Measurements from ENCODE around the gene KHDC3L.

- TF ChIP-seq CTCF (optimal IDR thresholded peaks at IDR 0.05 in 1 of 3, IDR thresholded peaks at IDR 0.05 in 1 of 3, conservative IDR thresholded peaks at IDR 0.05 in 1 of 3; ENCODE audit: extremely low read depth in 1 of 3, insufficient read depth in 2 of 3, low read length in 3 of 3) (no peak), EZH2 (IDR thresholded peaks at IDR 0.05; ENCODE audit: low read length) (no peak)
These were observed 6.7 kb downstream of the KHDC3L start for GRCh38 chr6:73369157-73369556.

All from keratinocyte (primary cell).